Mesenchymal stem cell (in vitro differentiated cells and primary cell): ENCODE results near the gene MBD6.

Source experiments
- DNase-seq: peaks from one replicate; pipeline ENCODE4 v3.0.0-alpha.2; 2013
- H2AFZ ChIP-seq: one replicate; pipeline ENCODE4 v1.6.1; 2013; ENCODE audit warnings: low read depth, mild to moderate bottlenecking, control low read depth, inconsistent platforms, low read length, moderate library complexity
- H2AK5ac ChIP-seq: 2 replicates; pipeline ENCODE4 v1.6.1; 2013; ENCODE audit warnings: low read length, moderate library complexity, mild to moderate bottlenecking, inconsistent platforms; ENCODE audit not compliant: severe bottlenecking
- H2BK120ac ChIP-seq: one replicate; pipeline ENCODE4 v1.6.1; 2013; ENCODE audit warnings: low read depth, mild to moderate bottlenecking, inconsistent platforms, low read length, moderate library complexity
- H2BK12ac ChIP-seq, 2 experiments: one replicate each; pipeline ENCODE4 v1.6.1; 2013; ENCODE audit warnings: inconsistent platforms in 2 of 2, low read length in 2 of 2, mild to moderate bottlenecking in 2 of 2, moderate library complexity in 2 of 2, control low read depth in 1 of 2
- H2BK15ac ChIP-seq: one replicate; pipeline ENCODE4 v1.6.1; 2013; ENCODE audit warnings: mild to moderate bottlenecking, low read depth, inconsistent platforms; ENCODE audit not compliant: poor library complexity, severe bottlenecking
- H2BK5ac ChIP-seq: 2 replicates; pipeline ENCODE4 v1.6.1; 2013; ENCODE audit warnings: low read depth, mild to moderate bottlenecking, low read length, control low read depth, inconsistent platforms; ENCODE audit not compliant: poor library complexity, severe bottlenecking
- H3K14ac ChIP-seq, 2 experiments: one replicate each; pipeline ENCODE4 v1.6.1; 2013; ENCODE audit warnings: inconsistent platforms in 2 of 2, low read length in 2 of 2, control low read depth in 1 of 2, mild to moderate bottlenecking in 1 of 2, moderate library complexity in 1 of 2
- H3K18ac ChIP-seq, 2 experiments: one replicate each; pipeline ENCODE4 v1.6.1; 2013; ENCODE audit warnings: inconsistent platforms in 2 of 2, low read length in 2 of 2, control low read depth in 1 of 2, low read depth in 1 of 2, mild to moderate bottlenecking in 1 of 2
- H3K23ac ChIP-seq, 2 experiments: one replicate each; pipeline ENCODE4 v1.6.1; 2013; ENCODE audit warnings: inconsistent platforms in 2 of 2, low read length in 2 of 2, mild to moderate bottlenecking in 2 of 2, moderate library complexity in 2 of 2, control low read depth in 1 of 2
- H3K27ac ChIP-seq: 2 replicates; pipeline ENCODE4 v1.5.1; 2013; ENCODE audit warnings: mild to moderate bottlenecking, moderate library complexity, low read length, control low read depth, inconsistent platforms; ENCODE audit not compliant: poor library complexity, severe bottlenecking
- H3K27me3 ChIP-seq, 2 experiments: 2 replicates each; pipeline versions ENCODE4 v1.6.1 to v1.7.0; 2013; ENCODE audit warnings: low read length in 2 of 2, mild to moderate bottlenecking in 2 of 2, moderate library complexity in 2 of 2, control low read depth in 1 of 2, inconsistent platforms in 1 of 2; ENCODE audit not compliant: control insufficient read depth in 1 of 2, insufficient read depth in 1 of 2
- H3K36me3 ChIP-seq, 2 experiments: 2 replicates each; pipeline versions ENCODE4 v1.6.1 to v1.7.0; 2013; ENCODE audit warnings: low read length in 2 of 2, control low read depth in 1 of 2, inconsistent platforms in 1 of 2, low read depth in 1 of 2, mild to moderate bottlenecking in 1 of 2; ENCODE audit not compliant: insufficient read depth in 2 of 2, control insufficient read depth in 1 of 2
- H3K4ac ChIP-seq, 2 experiments: one replicate each; pipeline ENCODE4 v1.6.1; 2013; ENCODE audit warnings: inconsistent platforms in 2 of 2, low read length in 2 of 2, mild to moderate bottlenecking in 2 of 2, moderate library complexity in 2 of 2, control low read depth in 1 of 2, low read depth in 1 of 2
- H3K4me1 ChIP-seq: 2 replicates; pipeline ENCODE4 v1.6.1; 2013; ENCODE audit warnings: low read depth, low read length, control low read depth; ENCODE audit not compliant: control insufficient read depth, insufficient read depth
- H3K4me2 ChIP-seq: 2 replicates; pipeline ENCODE4 v1.6.1; 2013; ENCODE audit warnings: low read length, mild to moderate bottlenecking, inconsistent platforms; ENCODE audit not compliant: poor library complexity, severe bottlenecking
- H3K4me3 ChIP-seq, 2 experiments: 2 replicates each; pipeline versions ENCODE4 v1.5.1 to v1.7.0; 2013; ENCODE audit warnings: low read length in 2 of 2, mild to moderate bottlenecking in 2 of 2, control low read depth in 1 of 2, low read depth in 1 of 2; ENCODE audit not compliant: insufficient read depth in 1 of 2
- H3K79me1 ChIP-seq: replicated peaks from 2 replicates; pipeline ENCODE4 v1.6.1; 2013; ENCODE audit warnings: mild to moderate bottlenecking, control low read depth, low read length, inconsistent platforms; ENCODE audit not compliant: poor library complexity, severe bottlenecking
- H3K9ac ChIP-seq: 2 replicates; pipeline ENCODE4 v1.7.0; 2013; ENCODE audit warnings: mild to moderate bottlenecking, low read length, moderate library complexity
- H3K9me3 ChIP-seq: 2 replicates; pipeline ENCODE4 v1.7.0; 2013; ENCODE audit warnings: mild to moderate bottlenecking, low read length; ENCODE audit not compliant: control insufficient read depth
- H4K8ac ChIP-seq: one replicate; pipeline ENCODE4 v1.6.1; 2013; ENCODE audit warnings: inconsistent platforms, mild to moderate bottlenecking, low read length, moderate library complexity
- H4K91ac ChIP-seq: one replicate; pipeline ENCODE4 v1.6.1; 2013; ENCODE audit warnings: mild to moderate bottlenecking, low read length, inconsistent platforms
- WGBS: methylation state at CpG from one replicate; pipeline ENCODE4 v1.1.7; 2013; ENCODE audit warnings: mixed read lengths; 5-methylcytosine and 5-hydroxymethylcytosine counted together

Gene MBD6

GRCh38 chr12:57524814-57525614, 2.4 kb downstream of the MBD6 start:
- 92% methylated on average over 8 of the region's 11 CpGs for WGBS
- no peak for DNase-seq
- H3K14ac ChIP-seq = no peak overlapping the region
- no peak overlapping the region for H2AK5ac ChIP-seq
- peaks cover 53 to 56% of the 10 kb centered on the region in 2 experiments for H3K36me3 ChIP-seq
- H3K4me1 ChIP-seq = peaks cover 37% of the 10 kb centered on the region
- no peak overlapping the region for H3K4me2 ChIP-seq
- H3K4ac ChIP-seq = no peak overlapping the region
- H3K9ac ChIP-seq = peak overlapping the region; percentile 95
- no peak overlapping the region for H2BK12ac ChIP-seq
- H3K27me3 ChIP-seq = no peaks in the 10 kb centered on the region
- H3K27ac ChIP-seq = no peak overlapping the region
- H2BK120ac ChIP-seq = no peak overlapping the region
- no peak overlapping the region for H4K91ac ChIP-seq
- no peak overlapping the region for H4K8ac ChIP-seq
- H2BK15ac ChIP-seq = no peak overlapping the region
- H3K4me3 ChIP-seq = peak overlapping the region in 1 of 2 experiments; percentile 95
- H2AFZ ChIP-seq = no peak overlapping the region
- H3K23ac ChIP-seq = no peak overlapping the region
- H2BK5ac ChIP-seq = no peak overlapping the region
- H3K79me1 ChIP-seq = peaks cover 32% of the 10 kb centered on the region
- no peaks in the 10 kb centered on the region for H3K9me3 ChIP-seq
- H3K18ac ChIP-seq = no peak overlapping the region

DNA sequence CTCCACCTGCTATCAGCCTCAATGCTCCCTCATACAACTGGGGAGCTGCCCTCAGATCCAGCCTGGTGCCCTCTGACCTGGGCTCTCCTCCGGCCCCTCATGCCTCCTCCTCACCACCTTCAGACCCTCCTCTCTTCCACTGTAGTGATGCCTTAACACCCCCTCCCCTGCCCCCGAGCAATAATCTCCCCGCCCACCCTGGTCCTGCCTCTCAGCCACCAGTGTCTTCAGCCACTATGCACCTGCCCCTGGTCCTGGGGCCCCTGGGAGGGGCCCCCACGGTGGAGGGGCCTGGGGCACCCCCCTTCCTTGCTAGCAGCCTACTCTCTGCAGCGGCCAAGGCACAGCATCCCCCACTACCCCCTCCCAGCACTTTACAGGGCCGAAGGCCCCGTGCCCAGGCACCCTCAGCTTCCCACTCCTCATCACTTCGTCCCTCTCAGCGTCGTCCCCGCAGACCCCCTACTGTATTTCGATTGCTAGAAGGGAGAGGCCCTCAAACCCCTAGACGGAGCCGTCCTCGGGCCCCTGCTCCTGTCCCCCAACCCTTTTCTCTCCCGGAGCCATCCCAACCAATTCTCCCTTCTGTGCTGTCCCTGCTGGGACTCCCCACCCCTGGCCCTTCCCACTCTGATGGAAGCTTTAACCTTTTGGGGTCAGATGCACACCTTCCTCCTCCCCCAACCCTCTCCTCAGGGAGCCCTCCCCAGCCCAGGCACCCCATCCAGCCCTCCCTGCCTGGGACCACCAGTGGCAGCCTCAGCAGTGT, 3.2 kb downstream of the MBD6 start:
- H2AK5ac ChIP-seq = no peak overlapping the region
- H3K4me2 ChIP-seq = no peak overlapping the region
- no peak overlapping the region for H3K27ac ChIP-seq
- H2AFZ ChIP-seq = no peak overlapping the region
- no peaks in the 10 kb centered on the region for H3K27me3 ChIP-seq
- 96% methylated on average over 16 of the region's 16 CpGs for WGBS
- no peak overlapping the region for H3K4me3 ChIP-seq
- no peak overlapping the region for H2BK120ac ChIP-seq
- H4K8ac ChIP-seq = no peak overlapping the region
- H3K4me1 ChIP-seq = peaks cover 37% of the 10 kb centered on the region
- H2BK15ac ChIP-seq = no peak overlapping the region
- no peak for DNase-seq
- H3K18ac ChIP-seq = no peak overlapping the region
- H3K79me1 ChIP-seq = peaks cover 34% of the 10 kb centered on the region
- H3K36me3 ChIP-seq = peaks cover 61 to 63% of the 10 kb centered on the region in 2 experiments
- no peak overlapping the region for H3K4ac ChIP-seq
- H3K23ac ChIP-seq = no peak overlapping the region
- H3K9ac ChIP-seq = peak overlapping the region; percentile 14
- H2BK12ac ChIP-seq = no peak overlapping the region
- no peaks in the 10 kb centered on the region for H3K9me3 ChIP-seq
- H3K14ac ChIP-seq = no peak overlapping the region
- H2BK5ac ChIP-seq = no peak overlapping the region
- no peak overlapping the region for H4K91ac ChIP-seq

GRCh38 chr12:57526477-57527126, 4.0 kb downstream of the MBD6 start:
- no peak overlapping the region for H2AFZ ChIP-seq
- H3K9ac ChIP-seq = peak overlapping the region; percentile 14
- H2BK12ac ChIP-seq = no peak overlapping the region
- 71% methylated on average over 2 of the region's 4 CpGs for WGBS
- H3K23ac ChIP-seq = no peak overlapping the region
- no peak overlapping the region for H2AK5ac ChIP-seq
- H2BK15ac ChIP-seq = no peak overlapping the region
- H3K4me3 ChIP-seq = no peak overlapping the region
- H3K4ac ChIP-seq = no peak overlapping the region
- peak overlapping the region; percentile 4 for H4K8ac ChIP-seq
- no peaks in the 10 kb centered on the region for H3K27me3 ChIP-seq
- peaks cover 32% of the 10 kb centered on the region for H3K4me1 ChIP-seq
- H3K27ac ChIP-seq = no peak overlapping the region
- H3K4me2 ChIP-seq = no peak overlapping the region
- H3K36me3 ChIP-seq = peaks cover 68 to 69% of the 10 kb centered on the region in 2 experiments
- no peak for DNase-seq
- H2BK120ac ChIP-seq = no peak overlapping the region
- no peak overlapping the region for H4K91ac ChIP-seq
- no peak overlapping the region for H3K14ac ChIP-seq
- H3K79me1 ChIP-seq = peaks cover 34% of the 10 kb centered on the region
- no peak overlapping the region for H2BK5ac ChIP-seq
- no peaks in the 10 kb centered on the region for H3K9me3 ChIP-seq
- H3K18ac ChIP-seq = no peak overlapping the region

- Histone ChIP-seq H2AK5ac (no peak overlapping the region), H3K4me1 (peaks cover 28% of the 10 kb centered on the region), H3K9ac (peak overlapping the region; percentile 14), H2BK12ac (no peak overlapping the region), H2BK15ac (no peak overlapping the region), H2BK120ac (no peak overlapping the region), H4K91ac (no peak overlapping the region), H3K23ac (no peak overlapping the region), H2BK5ac (no peak overlapping the region), H3K36me3 (peaks cover 74 to 75% of the 10 kb centered on the region in 2 experiments), H3K4ac (no peak overlapping the region), H3K9me3 (no peaks in the 10 kb centered on the region), H2AFZ (no peak overlapping the region), H4K8ac (no peak overlapping the region), H3K27me3 (no peaks in the 10 kb centered on the region), H3K4me2 (no peak overlapping the region), H3K14ac (no peak overlapping the region), H3K4me3 (no peak overlapping the region), H3K27ac (no peak overlapping the region), H3K18ac (no peak overlapping the region), H3K79me1 (peaks cover 34% of the 10 kb centered on the region)
- DNase-seq = no peak
- 95% methylated on average over 4 of the region's 5 CpGs for WGBS
Observed at GRCh38 chr12:57527184-57527583, 4.6 kb downstream of the MBD6 start.
